DMS 273 treated with DMSO at 0.1 percent for 48 hours (cell line): ENCODE results near the gene SPON2.
"Not testable (repeated sequence)": the region's sequence is repeated elsewhere in the genome, so short reads cannot be mapped to it uniquely, and the experiment has no call there.

Experiments used
- DNase-seq: peaks from one replicate; lab custom pipeline; 2025; lab: John Stamatoyannopoulos, UW

Gene SPON2

GRCh38 chr4:1151541-1151940 is 20.8 kb downstream of the SPON2 start:
- no peak for DNase-seq

GRCh38 chr4:1150875-1151274 is 21.5 kb downstream of the SPON2 start:
- DNase-seq: no peak

- no peak for DNase-seq
Observed at GRCh38 chr4:1139860-1140259, 32.5 kb downstream of the SPON2 start.

- DNase-seq: no peak
Observed at GRCh38 chr4:1137850-1138249, 34.5 kb downstream of the SPON2 start.

DNA sequence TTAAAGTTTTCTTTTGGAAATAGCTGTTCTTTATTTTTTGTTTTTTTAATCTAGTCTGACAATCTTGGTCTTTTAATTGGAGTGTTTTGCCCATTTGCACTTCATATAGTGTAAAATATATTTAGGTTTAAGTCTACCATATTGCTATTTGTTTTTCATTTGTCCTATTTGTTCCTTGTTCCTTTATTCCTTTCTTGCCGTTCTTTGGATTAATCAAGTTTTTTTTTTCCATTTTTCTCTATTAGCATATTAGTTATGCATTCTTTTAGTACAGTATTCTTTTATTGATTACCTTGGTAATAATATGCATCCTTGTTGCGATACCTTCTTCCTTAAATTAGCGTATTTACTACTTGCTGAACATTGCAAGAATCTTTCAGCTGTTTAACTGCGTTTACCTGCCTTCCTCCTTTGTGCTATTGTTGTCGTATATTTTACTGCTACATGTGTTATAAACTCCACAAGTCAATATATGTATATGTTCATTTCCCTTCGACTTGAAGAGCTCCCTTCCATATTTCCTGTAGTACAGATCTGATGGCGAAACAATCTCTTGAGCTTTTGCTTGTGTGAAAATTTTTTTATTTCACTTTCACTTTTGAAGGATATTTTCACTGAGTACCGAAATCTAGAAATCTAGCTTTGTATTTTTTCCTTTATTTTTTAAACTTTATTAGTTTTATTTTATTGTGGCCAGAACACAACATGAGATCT is 35.2 kb downstream of the SPON2 start:
- DNase-seq: no peak

DNA sequence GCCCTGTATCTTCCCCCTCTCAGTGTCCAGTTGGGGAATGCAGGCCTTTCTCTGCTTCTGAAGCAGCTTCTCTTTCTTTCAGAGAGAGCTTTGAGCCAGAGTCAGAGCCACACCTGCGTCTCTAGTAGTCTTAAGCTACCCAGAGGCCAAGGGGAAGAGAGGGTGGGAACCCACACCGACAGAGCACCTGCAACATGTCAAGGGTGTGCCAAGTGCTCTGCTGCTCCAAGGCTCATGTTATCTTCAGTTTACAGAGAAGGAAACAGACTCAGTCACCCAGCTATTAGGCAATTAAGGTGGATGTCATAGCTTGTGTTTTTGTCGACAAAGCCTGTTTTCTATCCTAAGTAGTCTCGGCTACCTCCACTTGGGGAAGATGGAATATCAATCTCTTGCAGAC is 36.3 kb downstream of the SPON2 start:
- DNase-seq: no peak

- no peak for DNase-seq
Observed at GRCh38 chr4:1133033-1133432, 39.4 kb downstream of the SPON2 start.

GRCh38 chr4:1130316-1131186 is 41.8 kb downstream of the SPON2 start:
- peak; percentile 9 for DNase-seq

- DNase-seq: no peak
Observed at GRCh38 chr4:1126506-1126905, 45.9 kb downstream of the SPON2 start.

- not testable (repeated sequence) for DNase-seq
Observed at GRCh38 chr4:1125466-1125865, 46.9 kb downstream of the SPON2 start.

GRCh38 chr4:1124818-1125217 is 47.6 kb downstream of the SPON2 start:
- DNase-seq: no peak

DNA sequence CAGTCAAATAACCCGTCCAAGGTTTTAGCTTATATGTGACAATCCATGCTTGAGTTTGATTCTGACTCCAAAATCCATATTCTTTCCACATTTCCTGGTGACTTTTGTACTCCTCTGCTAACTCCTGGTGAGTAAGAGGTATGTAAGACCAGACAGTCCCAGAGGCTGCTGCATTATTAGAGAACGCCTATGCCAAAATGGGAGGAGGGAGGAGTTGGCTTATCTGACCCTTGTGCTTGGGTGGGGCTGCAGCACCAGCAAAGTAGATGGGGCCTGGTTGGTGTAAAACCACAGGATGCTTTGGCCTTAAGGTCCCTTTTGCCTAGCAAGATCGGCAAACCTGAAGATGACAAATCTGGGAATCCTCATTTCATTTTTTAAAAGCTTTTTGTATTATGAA is 49.9 kb downstream of the SPON2 start:
- DNase-seq: no peak
